HepG2 (cell line): Measurements from ENCODE around the gene PFDN2. TPM values are rescaled to one million over a fixed set of nuclear protein-coding genes. Genes with fewer than 3 reads are reported as not detected.

Experiments
- DMAP1 ChIP-seq: IDR thresholded peaks from 2 replicates; pipeline ENCODE4 v1.6.1; 2016
- ELF1 ChIP-seq: sonication (generic); formaldehyde crosslinking; IDR thresholded peaks from 2 replicates; pipeline ENCODE4 v1.4.0; 2020; ENCODE audit warnings: missing genetic modification reagents
- ETS1 ChIP-seq: sonication (generic); formaldehyde crosslinking; IDR thresholded peaks from 2 replicates; pipeline ENCODE4 v1.4.0; 2020; ENCODE audit warnings: missing genetic modification reagents
- HIVEP1 ChIP-seq: sonication (generic); formaldehyde crosslinking; IDR thresholded peaks from 2 replicates; pipeline ENCODE4 v1.4.0; 2020; ENCODE audit warnings: mild to moderate bottlenecking, missing genetic modification reagents
- HOXA7 ChIP-seq: sonication (generic); formaldehyde crosslinking; IDR thresholded peaks from 2 replicates; pipeline ENCODE4 v1.8.1; 2022; ENCODE audit warnings: mild to moderate bottlenecking, missing genetic modification reagents, moderate library complexity
- MAFG ChIP-seq: sonication (generic); formaldehyde crosslinking; IDR thresholded peaks from 2 replicates; pipeline ENCODE4 v1.5.1; 2020; ENCODE audit warnings: mild to moderate bottlenecking, missing genetic modification reagents
- MAFK ChIP-seq, 2 experiments: IDR thresholded peaks in 1 of 2; conservative IDR thresholded peaks in 1 of 2; 2 replicates each; pipeline ENCODE4 v1.6.1; 2011; ENCODE audit warnings: improper control_type of control experiment in 2 of 2, low read length in 2 of 2
- NR2F1 ChIP-seq, 2 experiments: fragments of 450-650 bp in 1 of 2; formaldehyde crosslinking in 1 of 2; IDR thresholded peaks; 2 replicates each; pipeline versions ENCODE4 v1.5.0 to v1.6.1; 2016 to 2020; ENCODE audit warnings: mild to moderate bottlenecking in 1 of 2, missing compliant biosample characterization in 1 of 2, missing genetic modification reagents in 1 of 2, moderate library complexity in 1 of 2
- POLR2AphosphoS5 ChIP-seq: IDR thresholded peaks from 2 replicates; pipeline ENCODE4 v1.6.1; 2012; ENCODE audit warnings: low read depth, low read length
- SALL2 ChIP-seq: sonication (generic); formaldehyde crosslinking; IDR thresholded peaks from 2 replicates; pipeline ENCODE4 v1.8.1; 2023; ENCODE audit warnings: mild to moderate bottlenecking, missing genetic modification reagents, inconsistent platforms
- SMARCC2 ChIP-seq: fragments of 450-650 bp; IDR thresholded peaks from 2 replicates; pipeline ENCODE4 v1.6.1; 2017; ENCODE audit warnings: antibody characterized with exemption, mild to moderate bottlenecking
- TFE3 ChIP-seq: IDR thresholded peaks from 2 replicates; pipeline ENCODE4 v1.6.1; 2016
- ZBTB34 ChIP-seq: sonication (generic); formaldehyde crosslinking; IDR thresholded peaks from 2 replicates; pipeline ENCODE4 v1.8.0; 2022; ENCODE audit warnings: mild to moderate bottlenecking, missing genetic modification reagents
- ZBTB38 ChIP-seq: sonication (generic); formaldehyde crosslinking; IDR thresholded peaks from 2 replicates; pipeline ENCODE4 v1.5.1; 2020; ENCODE audit warnings: mild to moderate bottlenecking, missing genetic modification reagents
- ZNF44 ChIP-seq: sonication (generic); formaldehyde crosslinking; IDR thresholded peaks from 2 replicates; pipeline ENCODE4 v1.5.1; 2020; ENCODE audit warnings: mild to moderate bottlenecking, missing genetic modification reagents
- ZNF510 ChIP-seq: sonication (generic); formaldehyde crosslinking; IDR thresholded peaks from 2 replicates; pipeline ENCODE4 v1.4.0; 2020; ENCODE audit warnings: low read depth, mild to moderate bottlenecking, missing genetic modification reagents
- ZNF552 ChIP-seq: sonication (generic); formaldehyde crosslinking; IDR thresholded peaks from 2 replicates; pipeline ENCODE4 v1.9.0; 2022; ENCODE audit warnings: missing genetic modification reagents, mild to moderate bottlenecking, borderline replicate concordance
- ZNF773 ChIP-seq: sonication (generic); formaldehyde crosslinking; IDR thresholded peaks from 2 replicates; pipeline ENCODE4 v1.4.0; 2020; ENCODE audit warnings: missing genetic modification reagents, borderline replicate concordance
- polyA plus RNA-seq, 8 experiments: library from polyadenylated mRNA; depleted of rRNA in 3 of 8; stranded (reverse) in 7 of 8; unstranded in 1 of 8; fragments of >200 nt; fragmentation: Illumina TruSeq in 4 of 8; extraction: Trizol in 4 of 8; gene quantifications; 2 replicates each; pipeline versions ENCODE4 v1.2.1 to v1.2.3, GENCODE V29; 2011 to 2016; ENCODE audit warnings: low read depth in 4 of 8, missing spikeins in 1 of 8, mixed read lengths in 1 of 8; ENCODE audit not compliant: insufficient read depth in 1 of 8
- total RNA-seq, 5 experiments: library from RNA; depleted of rRNA; stranded (reverse); fragments of >200 nt; fragmentation: Illumina TruSeq; extraction: Trizol; gene quantifications; 2 replicates each; pipeline ENCODE4 v1.2.3, GENCODE V29; 2016; ENCODE audit warnings: low read depth in 1 of 5
- TF ChIP-seq, protein P1 (sequence below): conservative IDR thresholded peaks from 2 replicates; pipeline ENCODE4 v1.6.1; 2018; ENCODE audit warnings: missing genetic modification reagents
- TF ChIP-seq, protein P2 (sequence below): sonication (generic); formaldehyde crosslinking; IDR thresholded peaks from 2 replicates; pipeline ENCODE4 v1.8.0; 2023; ENCODE audit warnings: mild to moderate bottlenecking, missing genetic modification reagents
- TF ChIP-seq, protein P3 (sequence below): sonication (generic); formaldehyde crosslinking; IDR thresholded peaks from 2 replicates; pipeline ENCODE4 v1.4.0; 2020; ENCODE audit warnings: missing genetic modification reagents, borderline replicate concordance

The PFDN2 gene
- total and polyA plus RNA-seq, 2 of the 13 experiments (the other 11 are each of a cell fraction or from before 2014, with no cell fraction given) = 62.6 to 63.6 TPM

DNA sequence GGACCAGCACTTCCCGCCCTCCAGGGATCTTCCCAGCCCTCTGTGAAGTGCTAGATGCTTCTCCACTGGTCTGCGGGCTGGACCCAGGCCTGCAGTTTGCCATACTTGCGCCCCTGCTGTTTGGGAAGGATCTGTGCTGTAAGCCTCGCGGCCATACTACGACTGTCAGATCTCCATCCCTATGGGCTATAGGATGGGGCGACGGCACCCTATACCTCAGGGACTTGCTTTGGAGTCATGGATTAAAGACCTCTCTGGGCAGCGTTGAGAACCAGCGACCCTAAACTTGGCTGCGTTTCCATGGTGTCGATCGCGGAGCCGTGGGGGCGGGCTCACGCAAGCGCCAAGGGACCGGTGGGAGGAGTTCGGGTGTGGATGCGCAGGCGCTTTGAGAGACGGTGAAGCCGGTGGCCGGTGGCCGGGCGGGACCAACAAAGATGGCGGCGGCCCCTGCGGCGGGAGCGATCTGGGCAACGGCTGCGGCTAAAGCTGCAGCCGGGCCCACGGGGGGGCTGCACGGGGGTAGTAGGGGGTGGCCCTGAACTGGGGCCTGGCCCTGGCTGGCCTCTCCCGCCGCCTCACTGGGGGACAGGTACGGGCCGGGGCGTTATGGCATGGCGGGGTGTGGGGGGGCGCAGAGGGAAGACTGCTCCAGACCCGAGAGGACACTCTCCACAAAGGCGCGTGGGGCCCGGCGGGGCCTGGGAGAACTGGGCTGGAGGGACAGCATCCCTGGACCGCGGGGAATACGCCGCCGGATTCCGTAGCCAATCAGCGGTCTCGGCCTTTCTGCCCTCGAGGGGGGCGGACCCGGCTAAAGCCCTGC, 41.5 kb upstream of the PFDN2 start, which contains the start of gene USP21 (continued):
- no peak for TF ChIP-seq ZBTB34 (CRISPR knock-in tag)
- no peak for TF ChIP-seq ZNF773 (CRISPR knock-in tag)
- peak; percentile 74 for TF ChIP-seq POLR2AphosphoS5
- TF ChIP-seq ZNF510 (CRISPR knock-in tag) = no peak
- TF ChIP-seq MAFG (CRISPR knock-in tag) = no peak
- no peak for TF ChIP-seq DMAP1 (CRISPR knock-in tag)
- TF ChIP-seq ZBTB38 (CRISPR knock-in tag) = peak; percentile 64
- TF ChIP-seq ZNF552 (CRISPR knock-in tag) = no peak
- TF ChIP-seq, protein P1, sequence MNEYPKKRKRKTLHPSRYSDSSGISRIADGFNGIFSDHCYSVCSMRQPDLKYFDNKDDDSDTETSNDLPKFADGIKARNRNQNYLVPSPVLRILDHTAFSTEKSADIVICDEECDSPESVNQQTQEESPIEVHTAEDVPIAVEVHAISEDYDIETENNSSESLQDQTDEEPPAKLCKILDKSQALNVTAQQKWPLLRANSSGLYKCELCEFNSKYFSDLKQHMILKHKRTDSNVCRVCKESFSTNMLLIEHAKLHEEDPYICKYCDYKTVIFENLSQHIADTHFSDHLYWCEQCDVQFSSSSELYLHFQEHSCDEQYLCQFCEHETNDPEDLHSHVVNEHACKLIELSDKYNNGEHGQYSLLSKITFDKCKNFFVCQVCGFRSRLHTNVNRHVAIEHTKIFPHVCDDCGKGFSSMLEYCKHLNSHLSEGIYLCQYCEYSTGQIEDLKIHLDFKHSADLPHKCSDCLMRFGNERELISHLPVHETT (CRISPR knock-in tag) = no peak
- TF ChIP-seq TFE3 = no peak
- no peak for TF ChIP-seq HOXA7 (CRISPR knock-in tag)
- TF ChIP-seq, protein P2, sequence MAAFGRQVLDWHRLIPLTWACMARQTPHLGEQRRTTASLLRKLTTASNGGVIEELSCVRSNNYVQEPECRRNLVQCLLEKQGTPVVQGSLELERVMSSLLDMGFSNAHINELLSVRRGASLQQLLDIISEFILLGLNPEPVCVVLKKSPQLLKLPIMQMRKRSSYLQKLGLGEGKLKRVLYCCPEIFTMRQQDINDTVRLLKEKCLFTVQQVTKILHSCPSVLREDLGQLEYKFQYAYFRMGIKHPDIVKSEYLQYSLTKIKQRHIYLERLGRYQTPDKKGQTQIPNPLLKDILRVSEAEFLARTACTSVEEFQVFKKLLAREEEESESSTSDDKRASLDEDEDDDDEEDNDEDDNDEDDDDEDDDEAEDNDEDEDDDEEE (CRISPR knock-in tag) = no peak
- 0 out of 4 replicates have a peak, but pooled peaks of 1 of the 2 experiments have one; percentile 26 for TF ChIP-seq NR2F1 (CRISPR knock-in tag; IDR thresholded peaks at IDR 0.05)
- no peak for TF ChIP-seq ZNF44 (CRISPR knock-in tag)
- TF ChIP-seq, protein P3, sequence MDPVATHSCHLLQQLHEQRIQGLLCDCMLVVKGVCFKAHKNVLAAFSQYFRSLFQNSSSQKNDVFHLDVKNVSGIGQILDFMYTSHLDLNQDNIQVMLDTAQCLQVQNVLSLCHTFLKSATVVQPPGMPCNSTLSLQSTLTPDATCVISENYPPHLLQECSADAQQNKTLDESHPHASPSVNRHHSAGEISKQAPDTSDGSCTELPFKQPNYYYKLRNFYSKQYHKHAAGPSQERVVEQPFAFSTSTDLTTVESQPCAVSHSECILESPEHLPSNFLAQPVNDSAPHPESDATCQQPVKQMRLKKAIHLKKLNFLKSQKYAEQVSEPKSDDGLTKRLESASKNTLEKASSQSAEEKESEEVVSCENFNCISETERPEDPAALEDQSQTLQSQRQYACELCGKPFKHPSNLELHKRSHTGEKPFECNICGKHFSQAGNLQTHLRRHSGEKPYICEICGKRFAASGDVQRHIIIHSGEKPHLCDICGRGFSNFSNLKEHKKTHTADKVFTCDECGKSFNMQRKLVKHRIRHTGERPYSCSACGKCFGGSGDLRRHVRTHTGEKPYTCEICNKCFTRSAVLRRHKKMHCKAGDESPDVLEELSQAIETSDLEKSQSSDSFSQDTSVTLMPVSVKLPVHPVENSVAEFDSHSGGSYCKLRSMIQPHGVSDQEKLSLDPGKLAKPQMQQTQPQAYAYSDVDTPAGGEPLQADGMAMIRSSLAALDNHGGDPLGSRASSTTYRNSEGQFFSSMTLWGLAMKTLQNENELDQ (CRISPR knock-in tag) = no peak
- TF ChIP-seq SMARCC2 = no peak
- TF ChIP-seq MAFK (conservative IDR thresholded peaks at IDR 0.05 in 1 of 2, IDR thresholded peaks at IDR 0.05 in 1 of 2; ENCODE audit: low read length in 2 of 2) = no peak
- TF ChIP-seq ELF1 (CRISPR knock-in tag) = no peak
- TF ChIP-seq HIVEP1 (CRISPR knock-in tag) = no peak
- TF ChIP-seq SALL2 = no peak
- TF ChIP-seq ETS1 (CRISPR knock-in tag) = no peak
